ENCODE results near the gene DNLZ. TPM values are rescaled to one million over a fixed set of nuclear protein-coding genes. Genes with fewer than 3 reads are reported as not detected.

Gene DNLZ
- total RNA-seq, 1 donor: 6.1 TPM

DNA sequence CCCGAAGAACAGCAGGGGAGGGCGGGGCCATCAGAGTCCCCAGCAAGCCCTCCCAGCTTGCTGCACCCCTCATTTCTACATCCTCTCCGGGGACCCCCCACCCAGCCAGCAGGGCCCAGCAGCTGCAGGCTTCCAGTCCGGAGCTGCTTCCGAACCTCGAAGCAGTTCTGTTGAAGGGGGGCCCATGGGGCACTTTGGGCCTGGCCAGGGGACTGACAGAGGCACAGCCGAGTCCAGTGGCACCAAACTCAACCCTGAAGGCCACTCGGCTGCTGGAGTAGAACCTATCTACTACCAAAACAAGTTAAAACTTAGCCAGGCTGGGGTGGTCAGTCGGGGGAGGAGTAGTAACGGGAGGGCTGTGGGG lies 51.6 kb downstream of the DNLZ start:
- TF ChIP-seq, protein P1, sequence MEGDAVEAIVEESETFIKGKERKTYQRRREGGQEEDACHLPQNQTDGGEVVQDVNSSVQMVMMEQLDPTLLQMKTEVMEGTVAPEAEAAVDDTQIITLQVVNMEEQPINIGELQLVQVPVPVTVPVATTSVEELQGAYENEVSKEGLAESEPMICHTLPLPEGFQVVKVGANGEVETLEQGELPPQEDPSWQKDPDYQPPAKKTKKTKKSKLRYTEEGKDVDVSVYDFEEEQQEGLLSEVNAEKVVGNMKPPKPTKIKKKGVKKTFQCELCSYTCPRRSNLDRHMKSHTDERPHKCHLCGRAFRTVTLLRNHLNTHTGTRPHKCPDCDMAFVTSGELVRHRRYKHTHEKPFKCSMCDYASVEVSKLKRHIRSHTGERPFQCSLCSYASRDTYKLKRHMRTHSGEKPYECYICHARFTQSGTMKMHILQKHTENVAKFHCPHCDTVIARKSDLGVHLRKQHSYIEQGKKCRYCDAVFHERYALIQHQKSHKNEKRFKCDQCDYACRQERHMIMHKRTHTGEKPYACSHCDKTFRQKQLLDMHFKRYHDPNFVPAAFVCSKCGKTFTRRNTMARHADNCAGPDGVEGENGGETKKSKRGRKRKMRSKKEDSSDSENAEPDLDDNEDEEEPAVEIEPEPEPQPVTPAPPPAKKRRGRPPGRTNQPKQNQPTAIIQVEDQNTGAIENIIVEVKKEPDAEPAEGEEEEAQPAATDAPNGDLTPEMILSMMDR (IDR thresholded peaks at IDR 0.05; ENCODE audit: insufficient read depth, low read length): no peak
- H3K4me3 ChIP-seq (ENCODE audit: low read depth, low read length): no peak overlapping the region
- DNase-seq (ENCODE audit: low read depth): no peak

DNA sequence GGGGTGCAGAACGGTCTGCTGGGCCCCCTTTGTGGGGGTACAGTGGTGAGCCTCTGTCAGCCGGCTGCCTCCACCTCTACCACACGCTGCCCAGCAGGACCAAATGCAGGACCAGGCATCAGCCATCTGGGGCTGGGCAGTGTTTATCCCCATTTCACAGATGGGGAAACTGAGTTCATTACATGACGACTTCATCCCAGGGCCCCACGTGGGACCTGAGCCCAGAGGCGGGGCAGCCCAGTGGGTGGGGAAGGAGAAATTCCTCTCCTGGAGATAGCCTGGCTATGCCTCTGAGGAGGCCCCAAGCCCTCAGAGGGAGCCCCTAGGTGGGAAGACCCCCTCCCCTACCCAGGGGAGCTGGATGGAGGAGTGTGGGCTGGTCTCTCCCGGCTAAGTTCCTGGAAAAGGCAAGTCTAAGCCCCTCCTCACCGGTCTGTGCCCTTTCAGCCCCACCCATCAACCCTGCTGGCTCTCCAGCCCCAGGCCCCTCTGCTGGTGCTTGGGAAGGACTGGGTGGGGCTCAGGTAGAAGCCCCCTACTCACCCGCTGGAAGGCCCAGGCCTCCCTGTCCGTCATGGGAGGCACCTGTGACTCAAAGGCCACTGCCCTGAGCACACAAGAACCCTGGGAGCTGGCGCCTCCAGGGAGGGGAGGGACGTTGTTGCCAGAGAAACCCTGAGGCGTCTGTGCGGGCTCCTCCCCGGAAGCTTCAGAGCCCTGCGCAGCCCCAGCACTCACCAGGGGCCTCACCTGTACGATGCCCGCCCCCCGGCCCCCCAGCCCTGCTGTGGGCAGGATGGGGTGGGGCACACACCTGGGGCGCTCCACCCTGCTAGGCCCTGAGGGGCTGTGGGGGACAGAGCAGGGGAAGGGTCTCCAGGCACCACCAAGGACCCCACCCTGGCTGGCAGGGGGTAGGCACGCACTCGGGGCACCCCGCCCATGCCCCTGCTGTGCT lies 52.2 kb downstream of the DNLZ start:
- TF ChIP-seq, protein P1 (IDR thresholded peaks at IDR 0.05; ENCODE audit: insufficient read depth, low read length): no peak
- H3K4me3 ChIP-seq (ENCODE audit: low read depth, low read length): no peak overlapping the region
- DNase-seq (ENCODE audit: low read depth): no peak

DNA sequence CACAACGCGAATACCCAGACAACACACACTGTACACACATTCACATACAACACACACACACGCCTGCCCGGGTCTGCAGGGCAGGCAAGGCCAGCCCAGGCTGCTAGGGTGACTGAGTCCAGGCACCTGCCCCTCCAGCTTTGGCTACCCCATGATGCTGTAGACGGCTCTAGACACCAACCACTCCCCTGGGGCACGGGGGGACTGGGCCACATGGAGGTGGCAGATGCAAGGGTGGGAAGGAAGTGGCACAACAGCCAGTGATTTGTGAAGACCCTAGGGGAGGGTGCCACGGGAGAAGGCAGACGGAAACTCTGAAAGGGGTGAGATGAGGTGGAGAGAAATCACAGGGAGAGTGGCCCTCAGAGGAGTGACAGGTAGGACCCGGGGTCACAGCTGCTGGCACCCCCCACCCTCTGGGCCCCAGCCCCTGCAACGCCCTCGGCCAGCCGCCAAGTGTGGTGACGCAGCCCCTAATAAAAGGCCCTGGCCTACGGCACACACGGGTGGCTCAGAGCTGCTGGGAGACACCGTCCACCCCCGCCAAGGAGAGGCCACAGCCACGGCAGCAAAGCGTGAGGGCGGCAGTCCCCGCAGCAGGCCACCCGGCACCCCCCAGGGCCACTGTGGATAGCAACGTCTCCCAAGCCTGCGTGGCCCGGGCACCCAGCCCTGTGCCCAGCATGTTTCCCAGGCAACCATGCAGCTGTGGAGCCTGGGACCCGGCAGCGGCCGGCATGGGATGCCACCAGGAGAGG lies 53.1 kb downstream of the DNLZ start:
- H3K4me3 ChIP-seq (ENCODE audit: low read depth, low read length): no peak overlapping the region
- TF ChIP-seq, protein P1 (IDR thresholded peaks at IDR 0.05; ENCODE audit: insufficient read depth, low read length): no peak
- no peak for DNase-seq (ENCODE audit: low read depth)

DNA sequence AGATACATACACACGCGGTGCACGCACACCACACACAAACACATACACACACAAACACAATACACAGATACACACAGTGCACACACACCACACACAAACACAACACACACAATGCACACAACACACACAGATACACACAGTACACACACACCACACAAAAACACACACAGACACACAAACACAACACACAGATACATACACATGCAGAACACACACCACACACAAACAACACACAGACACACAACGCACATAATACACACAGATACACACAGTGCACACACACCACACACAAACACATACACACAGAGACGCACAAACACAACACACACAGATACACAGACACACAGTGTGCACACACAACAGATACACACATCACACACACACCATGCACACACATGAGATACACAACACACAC lies 53.7 kb downstream of the DNLZ start:
- TF ChIP-seq, protein P1 (IDR thresholded peaks at IDR 0.05; ENCODE audit: insufficient read depth, low read length): no peak
- DNase-seq (ENCODE audit: low read depth): no peak
- H3K4me3 ChIP-seq (ENCODE audit: low read depth, low read length): no peak overlapping the region

Other genes with a start within 250 kb of the DNLZ start
- gene TMEM250, start 244.9 kb downstream of the DNLZ start, total RNA-seq (ENCODE audit: low replicate concordance): 46.1 and 87.9 TPM in 2 replicates
- gene LHX3, start 158.6 kb downstream of the DNLZ start, total RNA-seq (ENCODE audit: low replicate concordance): not detected in 2 replicates
- gene QSOX2, start 117.9 kb downstream of the DNLZ start, total RNA-seq (ENCODE audit: low replicate concordance): 7.1 and 9.2 TPM in 2 replicates
- gene CCDC187, start 59.6 kb downstream of the DNLZ start, total RNA-seq (ENCODE audit: low replicate concordance): under 0.01 TPM in 1 of 2 replicates, not detected in the other
- gene GPSM1, start 36.2 kb downstream of the DNLZ start, total RNA-seq (ENCODE audit: low replicate concordance): 25.9 and 48.5 TPM in 2 replicates
- gene CARD9, start 9.9 kb upstream of the DNLZ start, total RNA-seq (ENCODE audit: low replicate concordance): 1.1 and 1.4 TPM in 2 replicates
- 12.1 and 17.7 TPM in 2 replicates for gene SNAPC4, start 36.4 kb upstream of the DNLZ start, total RNA-seq (ENCODE audit: low replicate concordance)
- 20.5 and 36.3 TPM in 2 replicates for gene ENTR1, start 46.9 kb upstream of the DNLZ start, total RNA-seq (ENCODE audit: low replicate concordance)
- 36.7 and 48.4 TPM in 2 replicates for gene PMPCA, start 46.9 kb upstream of the DNLZ start, total RNA-seq (ENCODE audit: low replicate concordance)
- gene INPP5E, start 76.1 kb upstream of the DNLZ start, total RNA-seq (ENCODE audit: low replicate concordance): 11.9 and 12.5 TPM in 2 replicates
- 23.8 and 39.4 TPM in 2 replicates for gene SEC16A, start 119.3 kb upstream of the DNLZ start, total RNA-seq (ENCODE audit: low replicate concordance)
- 8.8 and 8.9 TPM in 2 replicates for gene NOTCH1, start 182.3 kb upstream of the DNLZ start, total RNA-seq (ENCODE audit: low replicate concordance)

Measured in fibroblast of the aortic adventitia (primary cell).